NCI-H526 treated with DMSO at 0.1 percent for 48 hours (cell line): ENCODE measurements around the gene SYK.

Source experiments
- DNase-seq: peaks from one replicate; lab custom pipeline; 2025; lab: John Stamatoyannopoulos, UW

Gene SYK

DNA sequence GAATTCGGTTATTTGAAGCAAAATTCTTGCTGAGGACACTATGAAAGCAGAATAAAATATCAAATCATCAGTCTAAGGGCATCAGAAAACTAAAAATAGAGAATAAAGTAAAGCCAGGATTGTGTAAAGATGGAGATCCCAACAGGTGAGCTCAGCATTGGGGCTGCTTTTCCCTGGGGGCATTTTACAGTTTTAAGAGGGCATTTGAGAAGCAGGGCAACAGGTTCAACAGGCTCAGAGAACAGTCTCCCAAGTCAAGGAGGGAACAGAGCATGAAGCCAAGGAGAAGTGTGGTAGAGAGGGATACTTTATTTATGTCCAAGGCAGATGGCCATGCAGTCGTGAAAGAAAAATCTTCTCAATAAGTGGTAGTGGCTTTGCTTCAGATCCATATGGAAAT, 145.4 kb downstream of the SYK start:
- DNase-seq, result no peak
